Lower lobe of right lung (tissue), 2 donors: ENCODE results near the gene RANBP1. TPM values are rescaled to one million over a fixed set of nuclear protein-coding genes. Genes with fewer than 3 reads are reported as not detected.

Experiments
- ATAC-seq, 2 donors: fragments of 200-7000 bp; cut with Tn5 transposase; one replicate each; pipeline ENCODE4 v1.9.1; 2020 to 2022; ENCODE audit warnings: mild to moderate bottlenecking in 2 of 2, moderate library complexity in 2 of 2
- DNase-seq: peaks from one replicate; pipeline ENCODE4 v3.0.0-alpha.2; 2020
- H3K27ac ChIP-seq: fragments of 200-600 bp; one replicate; pipeline ENCODE4 v1.8.0; 2022
- H3K27me3 ChIP-seq: fragments of 200-600 bp; one replicate; pipeline ENCODE4 v1.8.0; 2022; ENCODE audit warnings: low read depth
- H3K36me3 ChIP-seq: fragments of 200-600 bp; one replicate; pipeline ENCODE4 v1.8.0; 2022; ENCODE audit warnings: mild to moderate bottlenecking
- H3K4me1 ChIP-seq: fragments of 200-600 bp; one replicate; pipeline ENCODE4 v1.8.0; 2022
- H3K4me3 ChIP-seq: fragments of 200-600 bp; one replicate; pipeline ENCODE4 v1.8.0; 2022; ENCODE audit warnings: mild to moderate bottlenecking
- H3K9me3 ChIP-seq: fragments of 200-600 bp; one replicate; pipeline ENCODE4 v1.8.0; 2022
- CTCF ChIP-seq: fragments of 200-600 bp; IDR thresholded peaks from one replicate; pipeline ENCODE4 v1.8.0; 2022; ENCODE audit warnings: antibody characterized with exemption, mild to moderate bottlenecking
- intact Hi-C: fragments of 100-400 bp; cut with DNase I; formaldehyde crosslinking; loops from one replicate; pipeline ENCODE4 v1.11.0; 2022
- total RNA-seq: library from RNA; stranded (reverse); fragmentation: NEBNext Ultra II Directional; extraction: Animal tissue kit (Norgen Biotek cat#: 25700); gene quantifications from one replicate; pipeline ENCODE4 v1.2.1, GENCODE V29; 2021
- donor health status: DM: no; HTN: yes; CAD: no; lungs with severe emphysema.

Gene RANBP1
- total RNA-seq, 1 donor from 2014 or later = 58.3 TPM

- ATAC-seq = no peak
- H3K36me3 ChIP-seq = peaks cover 62% of the 10 kb centered on the region
Measured at GRCh38 chr22:20123366-20124082, 7.6 kb downstream of the RANBP1 start.

GRCh38 chr22:20124083-20124787 lies 8.3 kb downstream of the RANBP1 start:
- Histone ChIP-seq H3K27ac (no peak overlapping the region), H3K4me1 (peaks cover 14% of the 10 kb centered on the region), H3K27me3 (no peaks in the 10 kb centered on the region), H3K36me3 (peaks cover 57% of the 10 kb centered on the region), H3K9me3 (no peaks in the 10 kb centered on the region), H3K4me3 (no peak overlapping the region)
- DNase-seq (no peak), ATAC-seq (no peak)
- intact Hi-C loops = no loop called here
- TF ChIP-seq CTCF = no peak

More at GRCh38 chr22:20123366-20124082, 7.6 kb downstream of the RANBP1 start:
- no peak for TF ChIP-seq CTCF
- peaks cover 20% of the 10 kb centered on the region for H3K4me1 ChIP-seq
- H3K9me3 ChIP-seq = no peaks in the 10 kb centered on the region
- H3K27me3 ChIP-seq = no peaks in the 10 kb centered on the region
- H3K4me3 ChIP-seq = no peak overlapping the region
- no peak for DNase-seq
- H3K27ac ChIP-seq = no peak overlapping the region
- intact Hi-C loops = no loop called here

GRCh38 chr22:20125201-20126174 lies 9.6 kb downstream of the RANBP1 start:
- TF ChIP-seq CTCF = no peak
- Histone ChIP-seq H3K27me3 (no peaks in the 10 kb centered on the region), H3K27ac (no peak overlapping the region), H3K36me3 (peaks cover 45% of the 10 kb centered on the region), H3K4me3 (no peak overlapping the region), H3K9me3 (no peaks in the 10 kb centered on the region), H3K4me1 (peaks cover 6% of the 10 kb centered on the region)
- DNase-seq (no peak), ATAC-seq (no peak)
- intact Hi-C loops = no loop called here

GRCh38 chr22:20126284-20127029 lies 10.6 kb downstream of the RANBP1 start:
- peaks cover 7% of the 10 kb centered on the region for H3K4me1 ChIP-seq
- intact Hi-C loops = no loop called here
- no peaks in the 10 kb centered on the region for H3K27me3 ChIP-seq
- peaks cover 41% of the 10 kb centered on the region for H3K36me3 ChIP-seq
- ATAC-seq = no peak
- DNase-seq = no peak
- no peaks in the 10 kb centered on the region for H3K9me3 ChIP-seq
- no peak overlapping the region for H3K4me3 ChIP-seq
- H3K27ac ChIP-seq = no peak overlapping the region
- no peak for TF ChIP-seq CTCF
